Psoas muscle (tissue), 8 donors: ENCODE measurements around the gene TMOD1. TPM values are rescaled to one million over a fixed set of nuclear protein-coding genes. Genes with fewer than 3 reads are reported as not detected.

ENCODE experiments used
- ATAC-seq, 4 donors: fragments of 200-7000 bp; cut with Tn5 transposase; one replicate each; pipeline ENCODE4 v1.9.1; 2020; ENCODE audit warnings: moderate library complexity in 3 of 4, mild to moderate bottlenecking in 2 of 4
- DNase-seq, 2 donors: peaks; one replicate each; pipeline ENCODE4 v3.0.0-alpha.2; 2020
- H3K27ac ChIP-seq: fragments of 200-600 bp; one replicate; pipeline ENCODE4 v1.8.0; 2022
- H3K27me3 ChIP-seq, 3 donors: fragments of 200-600 bp in 1 of 3; one replicate each; pipeline versions ENCODE4 v1.6.1 to v1.8.0; 2013 to 2022; ENCODE audit warnings: low read length in 2 of 3, mild to moderate bottlenecking in 2 of 3, moderate library complexity in 1 of 3; ENCODE audit not compliant: insufficient read depth in 3 of 3
- H3K36me3 ChIP-seq, 2 donors: fragments of 200-600 bp in 1 of 2; one replicate each; pipeline versions ENCODE4 v1.6.1 to v1.8.0; 2013 to 2022; ENCODE audit warnings: low read depth in 1 of 2, mild to moderate bottlenecking in 1 of 2, moderate library complexity in 1 of 2; ENCODE audit not compliant: insufficient read depth in 1 of 2
- H3K4me1 ChIP-seq: fragments of 200-600 bp; one replicate; pipeline ENCODE4 v1.8.0; 2022
- H3K4me3 ChIP-seq: fragments of 200-600 bp; one replicate; pipeline ENCODE4 v1.8.0; 2022; ENCODE audit warnings: mild to moderate bottlenecking
- H3K9me3 ChIP-seq: fragments of 200-600 bp; one replicate; pipeline ENCODE4 v1.8.0; 2022
- CTCF ChIP-seq: fragments of 200-600 bp; IDR thresholded peaks from one replicate; pipeline ENCODE4 v1.8.0; 2022; ENCODE audit warnings: antibody characterized with exemption
- WGBS, 3 donors: extraction: QIAGEN DNeasy Blood & Tissue Kit; methylation state at CpG; one replicate each; pipeline versions ENCODE4 v1.1.6 to v1.1.7; 2013; 5-methylcytosine and 5-hydroxymethylcytosine counted together
- intact Hi-C, 2 donors: fragments of 100-400 bp; cut with DNase I; formaldehyde crosslinking; loops; one replicate each; pipeline versions ENCODE4 v1.11.0 to v1.14.2; 2022
- polyA plus RNA-seq, 3 donors: library from polyadenylated mRNA; stranded (reverse); fragments of 200-250 nt; gene quantifications; one replicate each; pipeline ENCODE4 v1.2.3, GENCODE V29; 2013
- total RNA-seq, 4 donors: library from RNA; stranded (reverse); fragmentation: NEBNext Ultra II Directional in 2 of 4; extraction: Animal tissue kit (Norgen Biotek cat#: 25700) in 2 of 4; gene quantifications; one replicate each; pipeline versions ENCODE4 v1.2.1 to v1.2.4, GENCODE V29; 2021 to 2023
- donor health status: healthy with polysubstance abuse.
- donor health status: DM: no; HTN: no; CAD: no; lungs with moderate emphysema.
- donor health status: Bipolar disorder and iron deficiency.
- donor health status: healthy.
- donor health status: DM: yes; HTN: yes; CAD: no.
- donor health status: DM: no; HTN: no; CAD: no.
- donor health status: DM: no; HTN: no; CAD: no.
- donor health status: DM: yes; HTN: yes; CAD: no.

TMOD1 gene
- total and polyA plus RNA-seq, 7 donors, result 65.4 to 286 (median 156) TPM

- Histone ChIP-seq H3K4me1 (peaks cover 76% of the 10 kb centered on the region), H3K9me3 (no peaks in the 10 kb centered on the region), H3K27me3 (no peaks in the 10 kb centered on the region), H3K36me3 (peaks cover 0 to 7% of the 10 kb centered on the region in 2 donors), H3K27ac (peak overlapping the region; percentile 96), H3K4me3 (no peak overlapping the region)
- peak in 2 of 4 donors; percentile 32 to 43 for ATAC-seq
- no peak for DNase-seq
- intact Hi-C loops, result no loop called here
- TF ChIP-seq CTCF, result no peak
- 43 to 58% (median 46%) methylated on average over 5 of the region's 5 CpGs for WGBS, 3 donors
Observed at GRCh38 chr9:97507428-97507984, 6.0 kb downstream of the TMOD1 start.

DNA sequence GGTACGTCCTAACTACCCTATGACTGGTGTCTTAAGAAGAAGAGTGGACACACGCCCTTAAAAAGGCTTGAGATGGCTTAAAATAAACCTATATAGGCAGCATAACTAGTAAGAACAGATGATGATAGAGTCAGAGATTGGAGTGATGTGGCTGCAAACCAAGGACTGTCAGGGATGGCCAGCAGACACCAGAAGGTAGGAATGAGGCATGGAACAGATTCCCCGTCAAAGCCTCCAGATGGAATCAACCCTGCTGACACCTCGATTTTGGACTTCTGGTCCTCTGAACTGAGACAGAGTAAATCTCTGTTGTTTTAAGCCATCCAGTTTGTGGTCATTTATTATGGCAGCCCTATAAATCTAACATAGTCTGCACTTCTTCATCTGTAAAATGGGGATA lies 7.4 kb downstream of the TMOD1 start:
- Histone ChIP-seq H3K4me1 (peaks cover 68% of the 10 kb centered on the region), H3K4me3 (no peak overlapping the region), H3K27me3 (no peaks in the 10 kb centered on the region), H3K27ac (peak overlapping the region; percentile 77), H3K9me3 (no peaks in the 10 kb centered on the region), H3K36me3 (peaks cover 0 to 7% of the 10 kb centered on the region in 2 donors)
- intact Hi-C loops, result no loop called here
- whole genome bisulfite sequencing, 3 donors, result 46 to 57% (median 53%) methylated on average over 4 of the region's 4 CpGs
- DNase-seq (no peak), ATAC-seq (no peak)
- no peak for TF ChIP-seq CTCF

- intact Hi-C loops, result no loop called here
- ATAC-seq, result peak; percentile 51 to 75 (median 72)
- H3K9me3 ChIP-seq, result no peaks in the 10 kb centered on the region
- H3K4me1 ChIP-seq, result peaks cover 67% of the 10 kb centered on the region
- peak; percentile 32 to 62 for DNase-seq
- peak overlapping the region; percentile 88 for H3K27ac ChIP-seq
- peaks cover 0 to 7% of the 10 kb centered on the region in 2 donors for H3K36me3 ChIP-seq
- WGBS, 3 donors, result 46 to 57% (median 51%) methylated on average over 10 of the region's 10 CpGs
- no peak overlapping the region for H3K4me3 ChIP-seq
- H3K27me3 ChIP-seq, result no peaks in the 10 kb centered on the region
- TF ChIP-seq CTCF, result no peak
Observed at GRCh38 chr9:97510797-97511654, 9.6 kb downstream of the TMOD1 start.

- H3K36me3 ChIP-seq, result peaks cover 0 to 7% of the 10 kb centered on the region in 2 donors
- intact Hi-C loops, result no loop called here
- TF ChIP-seq CTCF, result no peak
- H3K27ac ChIP-seq, result peak overlapping the region; percentile 88
- no peaks in the 10 kb centered on the region for H3K27me3 ChIP-seq
- H3K9me3 ChIP-seq, result no peaks in the 10 kb centered on the region
- peaks cover 65% of the 10 kb centered on the region for H3K4me1 ChIP-seq
- no peak for ATAC-seq
- no peak for DNase-seq
- H3K4me3 ChIP-seq, result no peak overlapping the region
- WGBS, 3 donors, result 68 to 88% (median 83%) methylated on average over 6 of the region's 6 CpGs
Observed at GRCh38 chr9:97511655-97512427, 10.4 kb downstream of the TMOD1 start.
